Kidney epithelial cell (primary cell): Measurements from ENCODE around the gene KMT2C. TPM values are rescaled to one million over a fixed set of nuclear protein-coding genes. Genes with fewer than 3 reads are reported as not detected.

Experiments used
- DNase-seq: peaks from one replicate; pipeline ENCODE4 v3.0.0-alpha.2; 2010; ENCODE audit warnings: low read depth
- H3K27me3 ChIP-seq: 2 replicates; pipeline ENCODE4 v1.6.0; 2011; ENCODE audit warnings: low read length; ENCODE audit not compliant: control insufficient read depth, insufficient read depth
- H3K36me3 ChIP-seq: 2 replicates; pipeline ENCODE4 v1.5.1; 2011; ENCODE audit warnings: low read length; ENCODE audit not compliant: control insufficient read depth, insufficient read depth
- H3K4me3 ChIP-seq: 2 replicates; pipeline ENCODE4 v1.5.1; 2011; ENCODE audit warnings: low read depth, mild to moderate bottlenecking, control low read depth, low read length
- total RNA-seq: library from RNA; depleted of rRNA; stranded (reverse); fragments of >200 nt; gene quantifications from 2 replicates; pipeline ENCODE4 v1.2.3, GENCODE V29; 2015
- TF ChIP-seq, protein P1 (sequence below): IDR thresholded peaks from 2 replicates; pipeline ENCODE4 v1.5.1; 2011; ENCODE audit warnings: mild to moderate bottlenecking, moderate library complexity, low read length, control low read depth, inconsistent platforms; ENCODE audit not compliant: insufficient read depth, poor library complexity, severe bottlenecking

Gene KMT2C
- total RNA-seq, 1 donor from 2014 or later = 29.0 TPM

DNA sequence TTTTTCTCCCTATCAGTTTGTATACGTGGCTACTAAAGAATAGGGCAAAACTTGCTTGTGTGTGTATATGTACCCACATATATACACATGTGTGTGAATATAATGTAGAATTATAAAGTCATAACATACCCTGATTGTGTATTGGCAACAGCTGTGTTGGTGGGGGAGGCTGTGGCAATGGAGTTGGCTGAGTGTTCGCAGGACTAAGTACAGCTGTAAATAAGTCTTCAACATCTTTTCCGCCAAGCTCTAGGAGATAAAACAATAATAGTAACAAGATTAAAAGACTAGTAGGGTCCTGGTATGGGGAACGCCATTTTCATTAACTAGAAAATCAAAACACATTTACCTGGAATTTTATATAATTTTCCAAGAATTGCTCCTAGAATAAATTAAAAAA is 241.9 kb downstream of the KMT2C start:
- no peak for DNase-seq
- Histone ChIP-seq H3K36me3 (peaks cover 1% of the 10 kb centered on the region), H3K27me3 (no peaks in the 10 kb centered on the region), H3K4me3 (no peak overlapping the region)
- TF ChIP-seq, protein P1, sequence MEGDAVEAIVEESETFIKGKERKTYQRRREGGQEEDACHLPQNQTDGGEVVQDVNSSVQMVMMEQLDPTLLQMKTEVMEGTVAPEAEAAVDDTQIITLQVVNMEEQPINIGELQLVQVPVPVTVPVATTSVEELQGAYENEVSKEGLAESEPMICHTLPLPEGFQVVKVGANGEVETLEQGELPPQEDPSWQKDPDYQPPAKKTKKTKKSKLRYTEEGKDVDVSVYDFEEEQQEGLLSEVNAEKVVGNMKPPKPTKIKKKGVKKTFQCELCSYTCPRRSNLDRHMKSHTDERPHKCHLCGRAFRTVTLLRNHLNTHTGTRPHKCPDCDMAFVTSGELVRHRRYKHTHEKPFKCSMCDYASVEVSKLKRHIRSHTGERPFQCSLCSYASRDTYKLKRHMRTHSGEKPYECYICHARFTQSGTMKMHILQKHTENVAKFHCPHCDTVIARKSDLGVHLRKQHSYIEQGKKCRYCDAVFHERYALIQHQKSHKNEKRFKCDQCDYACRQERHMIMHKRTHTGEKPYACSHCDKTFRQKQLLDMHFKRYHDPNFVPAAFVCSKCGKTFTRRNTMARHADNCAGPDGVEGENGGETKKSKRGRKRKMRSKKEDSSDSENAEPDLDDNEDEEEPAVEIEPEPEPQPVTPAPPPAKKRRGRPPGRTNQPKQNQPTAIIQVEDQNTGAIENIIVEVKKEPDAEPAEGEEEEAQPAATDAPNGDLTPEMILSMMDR = no peak

DNA sequence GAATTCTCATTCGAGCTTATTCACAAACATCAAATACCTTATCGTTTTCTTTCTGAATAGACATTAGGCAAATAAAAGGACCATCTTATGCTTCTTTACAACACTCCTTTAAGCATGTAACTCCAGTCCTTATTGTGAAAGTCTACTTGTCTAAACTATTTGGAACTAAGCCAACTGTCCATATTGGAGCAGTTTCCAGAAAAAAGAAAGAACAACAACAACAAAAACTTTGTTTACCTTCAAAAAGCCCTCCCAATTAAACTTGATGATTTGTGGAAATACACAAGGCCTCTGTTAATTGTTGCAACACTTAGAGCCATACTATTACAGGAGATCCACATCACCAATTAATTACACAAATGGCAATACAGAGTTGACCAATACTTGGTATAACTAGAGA is 246.7 kb downstream of the KMT2C start:
- Histone ChIP-seq H3K36me3 (peaks cover 1% of the 10 kb centered on the region), H3K27me3 (no peaks in the 10 kb centered on the region), H3K4me3 (no peak overlapping the region)
- DNase-seq = no peak
- TF ChIP-seq, protein P1 = no peak

DNA sequence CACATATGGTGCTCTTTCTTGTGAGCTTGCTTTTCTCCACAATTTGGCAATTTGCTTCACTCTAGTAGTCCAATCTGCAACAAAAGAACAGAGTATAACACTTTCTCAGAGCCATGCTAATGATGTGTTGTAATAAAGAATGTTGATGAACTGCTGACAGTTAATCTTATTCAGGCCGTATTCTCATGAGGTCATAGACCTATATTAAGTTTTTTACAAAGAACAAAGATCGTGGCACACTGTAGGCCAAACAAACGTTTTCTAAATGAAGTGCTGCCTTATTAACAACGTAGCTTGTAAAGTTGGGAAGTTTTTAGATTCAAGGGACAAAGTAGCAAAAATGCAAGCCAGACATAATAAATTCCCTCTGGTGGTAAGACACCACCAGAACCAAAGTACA is 250.2 kb downstream of the KMT2C start:
- no peak overlapping the region for H3K4me3 ChIP-seq
- TF ChIP-seq, protein P1 = no peak
- no peak for DNase-seq
- H3K36me3 ChIP-seq = no peaks in the 10 kb centered on the region
- no peaks in the 10 kb centered on the region for H3K27me3 ChIP-seq

DNA sequence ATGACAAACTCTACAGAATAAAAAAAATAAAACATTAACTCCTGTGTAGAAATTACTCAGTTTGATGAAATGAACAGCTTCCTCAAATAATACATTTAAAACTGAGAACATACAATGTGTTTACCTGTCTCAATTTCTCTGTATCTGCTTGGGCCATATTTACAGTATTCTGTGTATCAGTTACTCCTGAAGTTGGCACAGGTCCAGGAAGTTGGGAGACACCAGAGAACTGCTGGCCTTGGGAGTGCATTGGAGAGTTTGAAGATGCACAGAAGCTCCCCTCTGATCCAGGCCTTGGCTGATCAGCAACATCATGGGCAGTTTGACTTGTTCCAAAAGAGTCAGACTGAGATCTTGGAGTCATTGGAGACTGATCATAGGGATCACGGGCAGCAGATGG is 255.2 kb downstream of the KMT2C start:
- no peak for DNase-seq

DNA sequence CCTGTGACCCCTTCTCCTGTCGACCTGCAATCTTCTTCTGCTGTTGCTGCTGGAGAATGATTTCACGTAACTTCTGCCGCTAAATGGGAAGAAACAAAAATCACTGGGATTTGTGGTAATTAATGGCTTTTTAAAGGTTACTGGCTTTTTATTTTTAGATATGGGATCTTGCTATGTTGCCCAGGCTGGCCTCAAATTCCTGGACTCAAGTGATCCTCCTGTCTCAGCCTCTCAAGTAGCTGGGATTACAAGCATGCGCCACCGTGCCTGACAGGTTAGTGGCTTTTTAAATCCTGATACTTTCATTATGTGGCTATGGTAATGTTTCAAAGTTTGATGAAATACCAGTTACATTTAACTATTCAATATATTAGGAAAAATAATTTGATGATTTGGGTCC is 255.8 kb downstream of the KMT2C start:
- DNase-seq = no peak
- H3K36me3 ChIP-seq = peaks cover 5% of the 10 kb centered on the region
- TF ChIP-seq, protein P1 = no peak
- H3K27me3 ChIP-seq = no peaks in the 10 kb centered on the region
- no peak overlapping the region for H3K4me3 ChIP-seq

More for the DNA sequence above, 255.2 kb downstream of the KMT2C start:
- H3K27me3 ChIP-seq = no peaks in the 10 kb centered on the region
- H3K36me3 ChIP-seq = peaks cover 5% of the 10 kb centered on the region
- TF ChIP-seq, protein P1 = no peak
- no peak overlapping the region for H3K4me3 ChIP-seq

DNA sequence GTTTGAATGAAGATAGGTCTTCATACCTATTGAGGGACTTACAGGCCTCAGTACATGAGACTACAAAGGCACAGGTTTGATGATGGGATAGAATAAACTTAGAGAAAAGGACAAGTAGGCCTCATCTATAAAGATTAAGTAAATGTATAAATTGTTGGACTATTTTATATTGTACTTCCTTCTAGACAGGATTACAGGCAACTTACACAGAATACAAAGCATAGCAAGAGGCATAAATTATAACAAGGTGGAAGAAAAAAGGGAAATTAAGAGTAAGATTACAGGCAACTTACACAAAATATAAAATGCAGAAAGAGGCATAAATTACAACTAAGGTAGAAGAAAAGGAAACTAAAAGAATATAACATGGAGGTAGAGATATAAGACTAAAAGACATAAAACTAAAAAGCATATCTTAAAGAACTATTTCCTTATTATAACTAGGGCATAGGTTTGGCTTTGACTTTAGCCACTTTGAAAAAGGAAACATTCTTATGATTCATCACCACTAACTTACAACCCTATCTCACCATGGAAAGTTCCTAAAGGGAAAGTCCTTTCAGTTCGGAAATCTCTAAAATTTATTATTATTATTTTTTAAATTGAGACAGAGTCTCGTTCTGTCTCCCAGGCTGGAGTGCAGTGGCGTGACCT is 257.3 kb downstream of the KMT2C start:
- Histone ChIP-seq H3K4me3 (no peak overlapping the region), H3K27me3 (no peaks in the 10 kb centered on the region), H3K36me3 (peaks cover 5% of the 10 kb centered on the region)
- DNase-seq = no peak
- TF ChIP-seq, protein P1 = no peak
